Suprapubic skin (tissue), 4 donors: ENCODE data around the gene GSTM2.

Experiments
- POLR2A ChIP-seq, 2 donors: fragments of 450-650 bp; IDR thresholded peaks; one replicate each; pipeline ENCODE4 v1.6.1; 2017; ENCODE audit warnings: antibody characterized with exemption in 2 of 2, mild to moderate bottlenecking in 2 of 2, moderate library complexity in 2 of 2
- POLR2AphosphoS5 ChIP-seq, 3 donors: sonication (generic); formaldehyde crosslinking; IDR thresholded peaks; one replicate each; pipeline ENCODE4 v1.6.1; 2017; ENCODE audit warnings: antibody characterized with exemption in 3 of 3
- TF ChIP-seq, protein P1 (sequence below), 2 donors: fragments of 200-600 bp in 1 of 2; fragments of 450-650 bp in 1 of 2; sonication (generic) in 1 of 2; IDR thresholded peaks; one replicate each; pipeline ENCODE4 v1.5.1; 2016 to 2019; ENCODE audit warnings: antibody characterized with exemption in 2 of 2, mild to moderate bottlenecking in 1 of 2, moderate library complexity in 1 of 2

DNA sequence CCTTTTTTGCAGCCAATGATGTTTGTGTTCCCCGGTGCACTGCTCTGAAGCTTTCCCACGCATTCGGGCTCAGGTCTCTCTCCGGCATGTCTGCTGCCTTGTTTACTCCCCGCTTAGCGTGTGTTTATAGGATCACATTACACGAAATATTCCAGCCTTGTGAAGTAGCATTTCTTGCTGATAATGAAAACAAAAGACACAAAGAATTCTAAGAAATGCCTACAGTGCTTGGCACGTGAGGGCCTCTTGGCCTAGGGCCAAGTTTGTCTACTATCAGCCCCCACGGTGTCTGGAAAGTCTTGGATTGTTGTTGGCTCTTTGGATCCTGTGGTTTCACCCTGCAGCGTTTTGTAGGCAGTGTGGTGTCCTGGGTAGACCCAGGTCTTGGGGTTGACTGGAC, 23.2 kb upstream of the GSTM2 start:
- TF ChIP-seq, protein P1, sequence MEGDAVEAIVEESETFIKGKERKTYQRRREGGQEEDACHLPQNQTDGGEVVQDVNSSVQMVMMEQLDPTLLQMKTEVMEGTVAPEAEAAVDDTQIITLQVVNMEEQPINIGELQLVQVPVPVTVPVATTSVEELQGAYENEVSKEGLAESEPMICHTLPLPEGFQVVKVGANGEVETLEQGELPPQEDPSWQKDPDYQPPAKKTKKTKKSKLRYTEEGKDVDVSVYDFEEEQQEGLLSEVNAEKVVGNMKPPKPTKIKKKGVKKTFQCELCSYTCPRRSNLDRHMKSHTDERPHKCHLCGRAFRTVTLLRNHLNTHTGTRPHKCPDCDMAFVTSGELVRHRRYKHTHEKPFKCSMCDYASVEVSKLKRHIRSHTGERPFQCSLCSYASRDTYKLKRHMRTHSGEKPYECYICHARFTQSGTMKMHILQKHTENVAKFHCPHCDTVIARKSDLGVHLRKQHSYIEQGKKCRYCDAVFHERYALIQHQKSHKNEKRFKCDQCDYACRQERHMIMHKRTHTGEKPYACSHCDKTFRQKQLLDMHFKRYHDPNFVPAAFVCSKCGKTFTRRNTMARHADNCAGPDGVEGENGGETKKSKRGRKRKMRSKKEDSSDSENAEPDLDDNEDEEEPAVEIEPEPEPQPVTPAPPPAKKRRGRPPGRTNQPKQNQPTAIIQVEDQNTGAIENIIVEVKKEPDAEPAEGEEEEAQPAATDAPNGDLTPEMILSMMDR (IDR thresholded peaks at IDR 0.05), result no peak
- TF ChIP-seq POLR2A (IDR thresholded peaks at IDR 0.05) (no peak), POLR2AphosphoS5 (IDR thresholded peaks at IDR 0.05) (no peak)
